ENCODE results near the gene GNA14.
"Not testable (repeated sequence)": the region's sequence is repeated elsewhere in the genome, so short reads cannot be mapped to it uniquely, and the experiment has no call there.

GNA14 gene

GRCh38 chr9:77587042-77587441, 61.1 kb downstream of the GNA14 start:
- DNase-seq: no peak

- no peak for DNase-seq
These were observed 61.5 kb downstream of the GNA14 start for GRCh38 chr9:77586591-77586990.

GRCh38 chr9:77585335-77585786, 62.8 kb downstream of the GNA14 start:
- no peak for DNase-seq

GRCh38 chr9:77584927-77585326, 63.2 kb downstream of the GNA14 start:
- not testable (repeated sequence) for DNase-seq

DNA sequence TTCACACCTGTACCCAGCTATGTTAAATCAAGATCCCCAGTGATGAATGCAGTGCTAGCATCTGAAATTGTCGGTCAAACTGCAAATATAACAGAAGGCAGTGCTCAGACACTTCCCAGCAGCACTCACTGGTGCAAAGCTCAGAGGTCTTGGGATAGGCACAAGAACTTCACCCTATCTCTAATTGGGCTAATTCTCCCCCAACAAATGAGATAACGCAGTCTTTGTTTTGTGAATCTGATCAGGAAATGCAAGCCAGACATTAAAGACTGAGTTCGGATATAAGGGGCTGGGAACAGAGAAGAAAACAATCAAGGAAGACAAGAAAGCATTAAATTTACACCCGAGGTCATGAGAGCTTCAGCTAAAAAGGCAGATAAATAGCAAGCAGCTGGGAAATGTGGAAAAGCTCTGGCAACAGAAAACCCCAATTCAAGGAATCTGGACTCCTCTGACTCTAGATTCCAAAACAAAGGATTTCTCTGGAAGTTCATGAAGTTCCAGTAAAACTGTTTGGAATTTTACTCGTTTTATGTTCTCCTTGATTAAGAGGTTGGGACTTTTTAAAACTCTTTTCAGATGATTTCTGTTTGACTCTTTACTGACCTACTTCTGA, 65.1 kb downstream of the GNA14 start:
- DNase-seq: no peak

DNA sequence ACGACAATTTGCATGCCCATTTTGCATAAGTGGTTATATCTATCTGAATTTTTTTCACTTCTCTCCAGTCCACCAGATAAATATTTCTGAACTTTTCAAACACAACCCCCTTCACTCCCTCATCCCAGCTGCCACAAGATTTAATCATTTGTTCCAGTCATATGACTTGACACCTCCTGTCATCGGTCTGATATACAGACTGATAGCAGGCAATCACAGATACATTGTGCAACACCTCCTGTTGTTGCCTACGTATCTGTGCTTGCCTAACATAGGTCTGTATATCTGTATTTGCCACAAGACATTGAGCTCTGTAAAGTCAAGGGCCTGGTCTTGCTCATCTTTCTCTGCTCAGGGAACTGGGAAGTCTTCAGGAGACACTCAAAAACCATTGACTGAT, 65.6 kb downstream of the GNA14 start:
- DNase-seq: no peak

GRCh38 chr9:77575785-77576184, 72.3 kb downstream of the GNA14 start:
- DNase-seq: no peak

- no peak for DNase-seq
These were observed 78.8 kb downstream of the GNA14 start for GRCh38 chr9:77569335-77569734.

DNA sequence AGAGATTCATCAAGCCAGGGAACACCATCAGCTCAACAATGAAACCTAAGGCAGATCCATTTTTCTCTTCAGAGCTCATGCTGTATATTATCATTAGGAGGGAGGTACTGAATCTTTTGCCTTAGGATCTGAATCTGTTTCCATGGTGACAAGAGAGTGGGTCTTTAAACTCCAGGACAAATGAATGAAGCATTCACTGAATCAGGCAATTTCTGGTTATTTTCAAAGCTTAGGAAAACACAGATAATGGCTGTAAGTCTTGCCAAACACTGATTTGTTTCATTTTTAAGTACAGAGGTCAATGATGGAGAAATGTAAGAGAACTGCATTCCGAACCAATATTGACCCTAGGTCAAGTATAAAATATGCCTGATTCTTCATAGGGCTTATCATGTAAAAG, 84.9 kb downstream of the GNA14 start:
- no peak for DNase-seq

GRCh38 chr9:77562019-77562748, 85.9 kb downstream of the GNA14 start:
- DNase-seq: no peak

- DNase-seq: no peak
These were observed 86.6 kb downstream of the GNA14 start for GRCh38 chr9:77561331-77562018.

DNA sequence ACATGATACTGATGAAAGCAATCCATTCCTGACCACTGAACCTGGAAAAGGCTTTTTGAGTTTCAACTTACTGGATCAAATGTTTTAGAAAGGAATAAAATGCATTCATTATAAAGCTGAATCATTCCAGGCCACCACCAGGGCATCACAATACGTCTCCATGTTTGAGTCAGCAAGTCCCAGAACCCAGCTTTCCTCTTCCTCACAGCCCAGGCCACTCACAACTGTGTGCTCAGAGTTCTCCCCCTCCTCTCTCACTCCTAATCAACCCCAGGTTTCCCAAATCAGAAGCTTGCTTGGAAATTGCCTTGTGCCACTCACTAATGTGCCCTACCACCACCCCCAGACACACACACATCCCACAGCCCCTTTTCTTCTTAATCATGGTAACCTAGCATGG, 91.7 kb downstream of the GNA14 start:
- DNase-seq: no peak

DNA sequence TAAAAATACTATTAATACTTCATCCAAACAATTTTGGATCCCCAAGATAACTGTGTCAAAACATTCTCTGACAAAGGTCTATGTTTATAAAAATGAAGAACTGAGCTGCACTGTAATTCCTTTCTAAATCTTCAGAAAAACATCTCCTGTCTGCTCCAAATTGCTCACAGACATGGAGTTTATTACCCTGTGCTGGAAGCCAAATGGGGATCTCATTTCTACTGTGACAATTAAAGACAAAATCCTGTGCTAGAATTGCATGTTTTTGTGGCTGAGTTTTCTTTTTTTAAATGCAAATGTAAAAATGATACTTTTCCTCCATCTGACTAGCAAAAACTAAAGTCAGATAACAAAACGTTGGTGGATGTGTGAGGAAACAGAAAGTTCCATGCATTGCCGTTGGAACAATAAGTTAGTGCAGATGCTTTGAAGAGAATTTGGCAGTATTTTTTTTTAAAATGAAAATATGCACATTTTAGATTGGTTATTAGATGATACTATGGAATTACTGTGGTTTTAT, 93.5 kb downstream of the GNA14 start:
- no peak for DNase-seq

DNA sequence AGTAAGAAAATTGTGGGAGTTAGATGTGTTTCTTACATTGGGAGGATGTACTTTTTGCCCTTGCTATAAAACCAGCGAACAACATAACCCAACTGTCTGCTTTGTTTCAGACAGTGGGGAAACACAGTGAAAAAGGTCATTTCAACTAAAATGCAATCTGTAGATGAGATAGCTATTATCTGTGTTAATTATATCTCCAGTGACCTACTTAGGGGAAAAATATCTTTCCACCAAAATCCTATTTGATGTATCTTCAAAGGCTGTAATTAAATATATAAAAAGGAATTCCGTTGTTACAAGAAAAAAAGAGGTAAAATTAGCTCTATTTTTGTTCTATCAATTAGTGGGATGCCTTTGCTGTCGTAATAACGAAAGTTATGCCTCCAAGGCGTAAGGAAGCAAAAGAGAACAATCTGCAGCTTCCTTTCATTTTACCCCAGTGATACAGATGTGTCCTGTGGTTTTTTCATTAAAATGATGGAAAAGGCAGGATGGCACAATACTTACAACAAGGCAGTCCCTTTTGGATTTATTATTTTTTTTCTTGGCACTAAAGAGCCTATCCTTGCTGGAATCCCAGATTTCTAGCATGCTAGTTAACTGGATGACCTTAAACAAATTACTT, 100.9 kb downstream of the GNA14 start:
- DNase-seq: no peak

GRCh38 chr9:77546376-77546950, 101.7 kb downstream of the GNA14 start:
- no peak for DNase-seq

- no peak for DNase-seq
These were observed 103.6 kb downstream of the GNA14 start for GRCh38 chr9:77544546-77544945.

- DNase-seq: no peak
These were observed 104.8 kb downstream of the GNA14 start for GRCh38 chr9:77543131-77543822.

GRCh38 chr9:77541600-77541999, 106.5 kb downstream of the GNA14 start:
- no peak for DNase-seq

- no peak for DNase-seq
These were observed 107.1 kb downstream of the GNA14 start for GRCh38 chr9:77541055-77541454.

DNA sequence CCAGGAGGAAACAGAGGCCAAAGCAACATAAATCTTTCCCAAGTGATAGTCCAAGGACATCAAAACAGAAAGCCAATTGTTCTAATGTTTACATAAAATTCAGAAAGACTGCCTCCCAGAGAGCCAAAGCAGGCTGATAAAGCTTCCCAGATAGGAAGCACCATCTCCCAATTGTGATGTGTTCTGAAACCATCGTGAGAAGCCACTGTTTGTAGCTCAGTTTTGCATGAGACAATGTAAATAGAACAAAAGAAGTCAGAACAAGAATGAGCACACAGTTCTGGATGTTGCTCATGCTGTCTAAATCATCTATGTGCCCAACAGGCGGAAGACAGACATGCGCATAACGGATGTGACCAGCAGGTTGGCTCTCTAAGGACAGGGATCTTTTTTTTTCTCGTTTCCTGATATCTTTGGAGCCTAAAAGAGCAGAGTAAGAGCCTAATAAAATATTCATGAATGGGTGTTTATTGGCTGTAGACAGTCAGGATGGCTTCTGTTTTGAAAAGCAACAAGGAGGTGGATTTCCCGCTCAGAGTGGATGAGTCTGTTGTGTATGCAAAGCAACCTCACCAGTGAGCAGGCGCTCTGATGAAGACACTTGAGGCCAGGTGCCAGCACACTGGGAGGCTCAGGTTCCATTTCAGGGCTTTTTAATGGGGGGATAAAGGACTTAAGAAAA, 113.6 kb downstream of the GNA14 start:
- no peak for DNase-seq

- no peak for DNase-seq
These were observed 114.5 kb downstream of the GNA14 start for GRCh38 chr9:77533671-77534070.

DNA sequence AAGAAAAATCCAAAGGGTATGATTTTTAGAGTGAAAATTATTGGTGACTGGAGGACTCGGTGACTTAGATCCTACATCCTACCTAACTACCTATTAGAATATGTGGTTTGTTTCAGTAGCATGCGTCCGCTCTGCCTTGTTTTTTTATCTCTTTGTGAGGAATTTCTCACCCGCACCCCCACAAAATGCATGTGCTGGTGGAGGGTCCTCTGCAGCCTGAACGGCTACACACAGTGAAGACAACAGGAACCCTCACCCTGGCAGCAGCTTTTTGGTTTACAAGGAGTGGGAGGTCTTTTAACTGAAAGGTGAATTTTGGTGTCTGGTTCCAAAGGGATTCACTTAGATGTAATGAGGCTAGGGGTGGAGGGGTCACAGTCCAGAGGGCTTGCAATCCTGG, 115.5 kb downstream of the GNA14 start:
- DNase-seq: no peak

Measured in activated gamma-delta T cell treated with Interleukin-2 at 50 U/mL for 16 hours (primary cell).